ENCODE data around the gene PCK2. TPM values are rescaled to one million over a fixed set of nuclear protein-coding genes. Genes with fewer than 3 reads are reported as not detected.

PCK2 gene
- 44.0 and 79.9 TPM in 2 replicates for total RNA-seq

GRCh38 chr14:24093901-24094840 is at the start of gene PCK2:
PCK2 (plus strand) TSS chr14:24094311; CDS start chr14:24094406, 95 bp downstream.

GRCh38 chr14:24051789-24052655 is 42.1 kb upstream of the PCK2 start, which contains the start of gene CARMIL3:
CARMIL3 (plus strand) TSS chr14:24052009; CDS start chr14:24052154, 145 bp downstream.

GRCh38 chr14:24071144-24071697 is 22.9 kb upstream of the PCK2 start, which contains the start of gene CPNE6:
CPNE6 (plus strand) TSS chr14:24071562; CDS start chr14:24072937, 1,375 bp downstream.

GRCh38 chr14:24114532-24115421 is 20.7 kb downstream of the PCK2 start, which contains the start of the genes DCAF11 and NRL:
DCAF11 (plus strand) TSS chr14:24114777; CDS start chr14:24115595, 818 bp downstream.
NRL (minus strand) TSS chr14:24114949; CDS start chr14:24082848, 32,101 bp downstream.

GRCh38 chr14:24130380-24130716 is 36.2 kb downstream of the PCK2 start, which contains the start of gene FITM1:
FITM1 (plus strand) TSS chr14:24130659; CDS start chr14:24131564, 905 bp downstream.

GRCh38 chr14:24135834-24136683 is 41.9 kb downstream of the PCK2 start, which contains the start of gene PSME1:
PSME1 (plus strand) TSS chr14:24136194; CDS start chr14:24136263, 69 bp downstream.

GRCh38 chr14:24141097-24141880 is 47.2 kb downstream of the PCK2 start, which contains the start of gene EMC9:
EMC9 (minus strand) TSS chr14:24141591; CDS start chr14:24141304, 287 bp downstream.

GRCh38 chr14:24146453-24146977 is 52.4 kb downstream of the PCK2 start, which contains the start of gene PSME2:
PSME2 (minus strand) TSS chr14:24146610; CDS start chr14:24146581, 29 bp downstream.

GRCh38 chr14:24146978-24147760 is 53.1 kb downstream of the PCK2 start, which contains the start of gene RNF31:
RNF31 (plus strand) TSS chr14:24147498; CDS start chr14:24147699, 201 bp downstream.

Other genes with a start within 250 kb of the PCK2 start
- 59.7 and 83.0 TPM in 2 replicates for gene DHRS4, start 140.5 kb upstream of the PCK2 start, total RNA-seq
- 22.5 and 25.9 TPM in 2 replicates for gene DHRS4L2, start 105.4 kb upstream of the PCK2 start, total RNA-seq
- not detected in 2 replicates for gene CARMIL3, start 42.3 kb upstream of the PCK2 start, total RNA-seq
- gene CPNE6, start 22.7 kb upstream of the PCK2 start, total RNA-seq: not detected in 2 replicates
- gene DCAF11, start 20.5 kb downstream of the PCK2 start, total RNA-seq: 57.1 and 70.3 TPM in 2 replicates
- under 0.01 and 0.29 TPM in 2 replicates for gene NRL, start 20.6 kb downstream of the PCK2 start, total RNA-seq
- gene FITM1, start 36.3 kb downstream of the PCK2 start, total RNA-seq: not detected in 2 replicates
- gene PSME1, start 41.9 kb downstream of the PCK2 start, total RNA-seq: 181 and 193 TPM in 2 replicates
- 14.0 and 20.2 TPM in 2 replicates for gene EMC9, start 47.3 kb downstream of the PCK2 start, total RNA-seq
- gene PSME2, start 52.3 kb downstream of the PCK2 start, total RNA-seq: 105 and 124 TPM in 2 replicates
- 35.7 and 41.8 TPM in 2 replicates for gene RNF31, start 53.2 kb downstream of the PCK2 start, total RNA-seq
- 66.8 and 80.4 TPM in 2 replicates for gene IRF9, start 67.0 kb downstream of the PCK2 start, total RNA-seq
- gene REC8, start 77.8 kb downstream of the PCK2 start, total RNA-seq: 20.0 and 44.7 TPM in 2 replicates
- 70.4 and 79.0 TPM in 2 replicates for gene IPO4, start 94.5 kb downstream of the PCK2 start, total RNA-seq
- 85.9 and 92.5 TPM in 2 replicates for gene TM9SF1, start 101.1 kb downstream of the PCK2 start, total RNA-seq
- not detected in 2 replicates for gene TSSK4, start 111.4 kb downstream of the PCK2 start, total RNA-seq
- gene CHMP4A, start 119.2 kb downstream of the PCK2 start, total RNA-seq: 28.0 and 40.8 TPM in 2 replicates
- gene MDP1, start 121.8 kb downstream of the PCK2 start, total RNA-seq: 11.8 and 12.8 TPM in 2 replicates
- 229 and 231 TPM in 2 replicates for gene NEDD8, start 138.1 kb downstream of the PCK2 start, total RNA-seq
- 83.0 and 111 TPM in 2 replicates for gene GMPR2, start 138.6 kb downstream of the PCK2 start, total RNA-seq
- gene TINF2, start 148.3 kb downstream of the PCK2 start, total RNA-seq: 48.6 and 95.1 TPM in 2 replicates
- 0.35 and 4.0 TPM in 2 replicates for gene TGM1, start 168.9 kb downstream of the PCK2 start, total RNA-seq
- gene RABGGTA, start 177.3 kb downstream of the PCK2 start, total RNA-seq: 33.1 and 65.2 TPM in 2 replicates
- gene DHRS1, start 205.5 kb downstream of the PCK2 start, total RNA-seq: 15.3 and 21.3 TPM in 2 replicates
- 15.0 and 22.0 TPM in 2 replicates for gene NOP9, start 205.5 kb downstream of the PCK2 start, total RNA-seq
- 1.4 and 2.3 TPM in 2 replicates for gene CIDEB, start 213.7 kb downstream of the PCK2 start, total RNA-seq
- 0.18 and 1.4 TPM in 2 replicates for gene LTB4R2, start 215.8 kb downstream of the PCK2 start, total RNA-seq
- under 0.01 and 0.71 TPM in 2 replicates for gene LTB4R, start 217.2 kb downstream of the PCK2 start, total RNA-seq
- not detected in 2 replicates for gene ADCY4, start 240.8 kb downstream of the PCK2 start, total RNA-seq
- not detected in 2 replicates for gene RIPK3, start 245.7 kb downstream of the PCK2 start, total RNA-seq